ENCODE results near the gene CSTPP1. TPM values are rescaled to one million over a fixed set of nuclear protein-coding genes. Genes with fewer than 3 reads are reported as not detected.

CSTPP1 gene
- total RNA-seq = 18.2 and 21.9 TPM in 2 replicates

GRCh38 chr11:46936138-46937110, at the start of gene CSTPP1:
CSTPP1 (plus strand) TSS chr11:46936761; CDS start chr11:46936806, 45 bp downstream.

GRCh38 chr11:46918083-46918787, 18.3 kb upstream of the CSTPP1 start, which contains the start of gene LRP4:
LRP4 (minus strand) TSS chr11:46918550; CDS start chr11:46918379, 171 bp downstream.

GRCh38 chr11:47176328-47177228, 240.0 kb downstream of the CSTPP1 start, which contains the start of gene ARFGAP2:
ARFGAP2 (minus strand) TSS chr11:47176879; CDS start chr11:47176853, 26 bp downstream.

GRCh38 chr11:47186076-47186699, 249.6 kb downstream of the CSTPP1 start, which contains the start of gene PACSIN3:
PACSIN3 (minus strand) TSS chr11:47186434; CDS start chr11:47182727, 3,707 bp downstream.

Other genes starting within 250 kb of the CSTPP1 start
- gene ARHGAP1, start 236.1 kb upstream of the CSTPP1 start, total RNA-seq = 31.2 and 43.2 TPM in 2 replicates
- 7.1 and 10.5 TPM in 2 replicates for gene ZNF408, start 235.7 kb upstream of the CSTPP1 start, total RNA-seq
- gene F2, start 217.5 kb upstream of the CSTPP1 start, total RNA-seq = 0.12 TPM in 1 of 2 replicates, not detected in the other
- gene CKAP5, start 90.5 kb upstream of the CSTPP1 start, total RNA-seq = 94.5 and 135 TPM in 2 replicates
- 2.9 and 4.7 TPM in 2 replicates for gene LRP4, start 18.2 kb upstream of the CSTPP1 start, total RNA-seq
- 134 and 175 TPM in 2 replicates for gene ARFGAP2, start 240.1 kb downstream of the CSTPP1 start, total RNA-seq
- 29.7 and 30.7 TPM in 2 replicates for gene PACSIN3, start 249.7 kb downstream of the CSTPP1 start, total RNA-seq